Tibial artery (tissue), 4 donors: Measurements from ENCODE around the gene HUS1.

ENCODE experiments used
- DNase-seq, 2 donors: peaks; one replicate each; pipeline ENCODE4 v3.0.0-alpha.2; 2019
- H3K27ac ChIP-seq, 2 donors: fragments of 200-600 bp; sonication (generic) in 1 of 2; 1 replicate in 1 of 2; 2 replicates in 1 of 2; pipeline ENCODE4 v1.5.1; 2018 to 2019; ENCODE audit warnings: mild to moderate bottlenecking in 1 of 2
- H3K27me3 ChIP-seq, 2 donors: fragments of 200-600 bp; sonication (generic) in 1 of 2; one replicate each; pipeline versions ENCODE4 v1.5.1 to v1.6.0; 2016 to 2019
- H3K36me3 ChIP-seq, 3 donors: fragments of 200-600 bp; sonication (generic) in 2 of 3; one replicate each; pipeline ENCODE4 v1.5.1; 2016 to 2019; ENCODE audit warnings: mild to moderate bottlenecking in 2 of 3
- H3K4me1 ChIP-seq, 4 donors: fragments of 200-600 bp; sonication (generic) in 2 of 4; 1 replicate in 3 of 4; 2 replicates in 1 of 4; pipeline ENCODE4 v1.5.1; 2016 to 2019
- H3K4me3 ChIP-seq, 2 donors: fragments of 200-600 bp; sonication (generic) in 1 of 2; 1 replicate in 1 of 2; 2 replicates in 1 of 2; pipeline ENCODE4 v1.5.1; 2018 to 2019; ENCODE audit warnings: mild to moderate bottlenecking in 2 of 2
- H3K9me3 ChIP-seq, 3 donors: fragments of 200-600 bp; sonication (generic) in 1 of 3; one replicate each; pipeline ENCODE4 v1.5.1; 2016 to 2019
- intact Hi-C: fragments of 100-400 bp; cut with DNase I; formaldehyde crosslinking; loops from one replicate; pipeline ENCODE4 v1.15.0; 2023; ENCODE audit warnings: low total_unique reads
- TF ChIP-seq, protein P1 (sequence below), 2 experiments: fragments of 200-600 bp in 1 of 2; fragments of 450-650 bp in 1 of 2; IDR thresholded peaks; one replicate each; pipeline ENCODE4 v1.5.1; 2017 to 2019; ENCODE audit warnings: antibody characterized with exemption in 2 of 2, mild to moderate bottlenecking in 1 of 2, moderate library complexity in 1 of 2

Gene HUS1

DNA sequence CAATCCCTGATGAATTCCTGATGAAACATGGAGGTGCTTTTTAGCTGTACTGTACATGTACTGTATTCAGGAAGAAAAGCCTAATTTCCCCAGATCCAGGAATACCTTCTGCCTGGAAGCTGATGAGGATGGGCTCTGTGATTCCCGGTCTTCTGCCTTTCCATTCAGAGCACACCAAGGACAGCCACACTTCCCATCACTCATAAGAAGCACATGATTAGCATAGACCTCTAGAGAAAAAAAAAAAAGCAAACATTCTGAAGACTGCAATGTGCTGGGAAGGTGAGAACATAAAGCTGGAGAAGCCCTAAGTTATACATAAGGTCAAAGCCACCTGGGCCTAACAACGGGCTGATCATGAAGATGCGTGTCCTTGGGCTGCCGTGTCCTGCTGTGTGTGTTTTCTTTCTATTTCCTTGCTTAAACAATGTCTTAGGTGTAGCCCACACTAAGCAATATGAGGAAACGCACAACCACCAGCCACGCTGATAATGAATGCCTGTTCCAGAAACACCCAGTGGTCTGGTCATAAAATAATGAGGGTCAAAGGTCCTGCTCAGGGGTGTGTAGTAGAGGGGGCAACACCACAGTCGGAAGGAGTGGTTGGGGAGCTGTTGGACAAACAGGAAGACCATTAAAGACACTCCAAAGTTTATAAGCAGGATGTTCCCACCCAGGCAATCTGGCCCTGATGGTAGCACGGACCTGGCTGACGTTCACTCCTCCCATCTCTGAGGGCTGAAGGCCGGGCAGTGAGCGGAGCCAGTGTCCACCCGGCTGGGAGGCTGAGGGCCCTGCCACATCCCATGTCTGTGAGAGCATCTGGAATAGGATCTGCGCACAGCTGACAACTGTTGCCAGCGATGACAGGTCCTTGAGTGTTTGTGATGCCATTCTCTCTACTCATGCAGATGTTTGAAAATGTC is 39.1 kb downstream of the HUS1 start:
- Histone ChIP-seq H3K27ac (peak overlapping the region; percentile 52 to 70), H3K36me3 (no peaks in the 10 kb centered on the region), H3K9me3 (no peaks in the 10 kb centered on the region), H3K4me1 (peaks cover 0 to 22% (median 16%) of the 10 kb centered on the region in 4 donors), H3K27me3 (no peaks in the 10 kb centered on the region), H3K4me3 (no peak overlapping the region)
- TF ChIP-seq, protein P1, sequence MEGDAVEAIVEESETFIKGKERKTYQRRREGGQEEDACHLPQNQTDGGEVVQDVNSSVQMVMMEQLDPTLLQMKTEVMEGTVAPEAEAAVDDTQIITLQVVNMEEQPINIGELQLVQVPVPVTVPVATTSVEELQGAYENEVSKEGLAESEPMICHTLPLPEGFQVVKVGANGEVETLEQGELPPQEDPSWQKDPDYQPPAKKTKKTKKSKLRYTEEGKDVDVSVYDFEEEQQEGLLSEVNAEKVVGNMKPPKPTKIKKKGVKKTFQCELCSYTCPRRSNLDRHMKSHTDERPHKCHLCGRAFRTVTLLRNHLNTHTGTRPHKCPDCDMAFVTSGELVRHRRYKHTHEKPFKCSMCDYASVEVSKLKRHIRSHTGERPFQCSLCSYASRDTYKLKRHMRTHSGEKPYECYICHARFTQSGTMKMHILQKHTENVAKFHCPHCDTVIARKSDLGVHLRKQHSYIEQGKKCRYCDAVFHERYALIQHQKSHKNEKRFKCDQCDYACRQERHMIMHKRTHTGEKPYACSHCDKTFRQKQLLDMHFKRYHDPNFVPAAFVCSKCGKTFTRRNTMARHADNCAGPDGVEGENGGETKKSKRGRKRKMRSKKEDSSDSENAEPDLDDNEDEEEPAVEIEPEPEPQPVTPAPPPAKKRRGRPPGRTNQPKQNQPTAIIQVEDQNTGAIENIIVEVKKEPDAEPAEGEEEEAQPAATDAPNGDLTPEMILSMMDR (IDR thresholded peaks at IDR 0.05): no peak
- DNase-seq: no peak
- intact Hi-C loops: no loop called here

DNA sequence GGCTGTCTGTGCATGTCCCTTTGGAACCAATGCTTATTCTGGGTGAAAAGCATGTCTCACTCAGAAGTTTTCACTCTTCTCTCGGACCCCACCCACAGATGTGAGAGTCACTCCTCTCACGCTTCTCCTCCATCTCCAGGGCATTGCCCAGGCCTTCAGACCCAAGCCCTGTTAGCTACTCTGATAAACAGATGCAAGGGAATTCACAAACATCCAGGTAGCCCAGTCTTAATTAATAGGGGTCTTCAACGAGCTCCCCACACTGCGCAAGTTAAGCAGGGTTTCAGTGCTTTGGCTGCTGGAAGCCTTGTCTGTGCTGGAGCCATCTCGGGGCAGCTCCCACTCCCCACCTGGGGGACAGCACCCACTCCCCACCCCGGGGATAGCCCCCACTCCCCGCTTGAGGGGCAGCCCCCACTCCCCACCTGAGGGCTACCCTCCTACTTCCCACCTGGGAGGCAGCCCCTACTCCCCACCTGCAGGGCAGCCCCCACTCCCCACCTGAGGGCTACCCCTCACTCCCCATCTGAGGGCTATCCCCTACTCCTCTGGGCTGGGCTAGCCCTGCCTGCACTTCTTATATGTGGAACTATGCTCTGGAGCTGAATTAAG is 39.9 kb downstream of the HUS1 start:
- TF ChIP-seq, protein P1 (IDR thresholded peaks at IDR 0.05): no peak
- no peak overlapping the region for H3K4me3 ChIP-seq
- no peaks in the 10 kb centered on the region for H3K9me3 ChIP-seq
- no peaks in the 10 kb centered on the region for H3K27me3 ChIP-seq
- H3K36me3 ChIP-seq: no peaks in the 10 kb centered on the region
- intact Hi-C loops: no loop called here
- peak overlapping the region in 1 of 2 donors; percentile 52 for H3K27ac ChIP-seq
- H3K4me1 ChIP-seq: peaks cover 0 to 22% (median 16%) of the 10 kb centered on the region in 4 donors
- no peak for DNase-seq

DNA sequence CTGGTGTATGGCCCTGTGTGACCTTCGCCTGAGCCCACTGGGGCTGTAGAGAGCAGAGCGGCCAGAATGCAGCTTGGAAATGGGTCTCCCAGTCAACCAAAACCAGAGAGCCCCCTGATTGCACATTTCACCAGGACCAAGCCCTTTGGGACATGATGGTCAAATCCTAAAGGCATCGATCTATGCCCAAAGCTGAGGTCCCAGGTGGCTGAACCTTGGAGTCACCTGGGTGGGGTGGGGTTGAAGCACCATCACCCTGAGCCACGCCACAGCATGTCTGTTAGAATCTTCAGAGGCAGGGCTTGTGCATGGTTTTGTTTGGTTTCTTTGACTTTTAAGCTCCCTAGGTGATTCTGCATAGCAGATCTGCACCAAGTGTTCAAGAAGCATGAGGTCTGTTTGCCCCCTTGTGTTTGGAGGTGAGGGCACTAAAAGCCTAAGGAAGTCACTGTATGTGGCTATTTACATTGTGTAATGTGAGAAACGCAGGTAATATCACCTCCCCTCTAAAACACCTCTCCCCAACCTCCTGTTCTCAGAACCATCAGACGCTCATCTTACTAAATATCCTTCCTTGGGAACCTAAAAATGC is 40.7 kb downstream of the HUS1 start:
- Histone ChIP-seq H3K36me3 (no peaks in the 10 kb centered on the region), H3K4me3 (no peak overlapping the region), H3K27ac (no peak overlapping the region), H3K27me3 (no peaks in the 10 kb centered on the region), H3K9me3 (no peaks in the 10 kb centered on the region), H3K4me1 (peaks cover 0 to 22% (median 16%) of the 10 kb centered on the region in 4 donors)
- intact Hi-C loops: no loop called here
- DNase-seq: no peak
- TF ChIP-seq, protein P1 (IDR thresholded peaks at IDR 0.05): no peak

DNA sequence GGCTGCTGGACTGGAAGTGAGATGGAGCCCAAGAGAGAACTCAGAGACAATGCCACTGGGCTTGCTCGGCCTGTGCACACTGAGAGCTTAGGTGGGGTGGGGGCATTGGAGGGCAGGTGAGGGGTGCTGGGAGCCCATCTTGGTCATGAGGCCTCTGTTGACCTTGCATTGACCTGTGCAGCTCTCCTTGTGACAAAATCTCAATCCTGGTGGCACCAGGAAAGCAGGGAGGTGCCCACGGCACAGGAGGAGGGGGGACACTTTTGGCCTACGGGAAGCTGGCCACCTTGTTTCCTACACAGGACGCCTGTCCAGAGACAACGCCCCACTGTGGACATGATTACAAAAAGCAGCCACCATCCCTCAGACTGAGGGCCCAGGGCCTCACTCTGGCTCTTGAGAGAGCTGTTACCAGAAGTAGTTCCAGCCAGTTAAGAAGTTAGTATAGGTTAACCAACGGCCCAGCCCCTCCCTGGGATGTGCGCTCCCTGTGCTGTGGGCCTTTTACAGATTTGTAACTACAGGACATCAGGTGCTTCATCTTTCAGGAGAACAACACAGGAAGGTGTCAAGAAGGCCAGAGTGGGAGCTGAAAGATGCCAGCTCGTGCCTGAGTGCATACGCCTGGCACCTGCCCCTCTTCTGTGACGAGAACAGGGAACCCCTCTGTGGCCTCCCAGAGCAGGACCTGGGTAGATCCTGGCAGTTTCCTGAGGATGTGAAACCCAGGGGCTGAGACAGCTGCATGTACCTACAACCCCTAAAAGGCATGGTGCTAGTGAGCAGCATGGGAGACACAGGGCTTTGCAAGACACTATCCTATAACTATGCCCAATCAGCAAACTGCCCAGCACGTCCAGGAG is 41.5 kb downstream of the HUS1 start:
- no peaks in the 10 kb centered on the region for H3K36me3 ChIP-seq
- no peaks in the 10 kb centered on the region for H3K9me3 ChIP-seq
- TF ChIP-seq, protein P1 (IDR thresholded peaks at IDR 0.05): no peak
- no peak overlapping the region for H3K4me3 ChIP-seq
- no peaks in the 10 kb centered on the region for H3K27me3 ChIP-seq
- DNase-seq: no peak
- H3K4me1 ChIP-seq: peaks cover 0 to 22% (median 16%) of the 10 kb centered on the region in 4 donors
- intact Hi-C loops: no loop called here
- no peak overlapping the region for H3K27ac ChIP-seq

DNA sequence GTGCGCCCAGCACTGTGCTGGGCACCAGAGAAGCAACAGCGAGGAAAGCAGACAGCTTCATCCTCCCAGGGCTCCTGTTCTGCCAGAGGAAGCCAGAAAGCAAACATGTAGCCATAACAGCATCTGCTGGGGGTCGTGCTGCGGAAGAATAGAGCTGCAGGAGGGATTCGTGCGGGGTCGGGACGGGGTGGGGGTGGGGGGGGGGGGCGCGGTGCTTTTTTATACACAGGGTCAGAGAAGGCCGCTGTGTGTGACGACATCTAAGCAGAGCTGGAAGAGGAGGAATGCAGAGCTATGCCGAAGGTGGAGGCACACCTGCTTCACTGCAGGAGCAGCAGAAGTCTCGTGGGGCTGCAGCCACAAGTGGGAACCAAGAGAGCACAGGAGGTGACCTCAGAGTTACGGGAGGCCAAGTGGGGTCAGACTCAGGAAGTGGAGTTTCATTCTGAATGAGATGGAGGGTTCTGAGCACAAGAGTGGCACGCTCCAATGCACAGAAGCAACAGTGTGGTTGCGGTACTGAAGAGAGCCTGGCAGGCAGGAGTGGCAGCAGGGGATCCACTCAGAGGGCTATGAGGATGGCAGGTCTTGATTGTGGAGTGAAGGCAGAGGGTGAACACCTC is 42.2 kb downstream of the HUS1 start:
- H3K27ac ChIP-seq: no peak overlapping the region
- no peaks in the 10 kb centered on the region for H3K27me3 ChIP-seq
- H3K36me3 ChIP-seq: no peaks in the 10 kb centered on the region
- peaks cover 0 to 30% (median 16%) of the 10 kb centered on the region in 4 donors for H3K4me1 ChIP-seq
- TF ChIP-seq, protein P1 (IDR thresholded peaks at IDR 0.05): no peak
- DNase-seq: no peak
- intact Hi-C loops: no loop called here
- no peaks in the 10 kb centered on the region for H3K9me3 ChIP-seq
- no peak overlapping the region for H3K4me3 ChIP-seq
